Lower leg skin (tissue), 4 donors: Measurements from ENCODE around the gene ANKS1A. TPM values are rescaled to one million over a fixed set of nuclear protein-coding genes. Genes with fewer than 3 reads are reported as not detected.

Source experiments
- DNase-seq, 2 donors: peaks; one replicate each; pipeline ENCODE4 v3.0.0-alpha.2; 2019; ENCODE audit warnings: low spot score in 2 of 2
- H3K4me3 ChIP-seq: fragments of 200-600 bp; sonication (generic); 2 replicates; pipeline ENCODE4 v1.5.1; 2017; ENCODE audit warnings: mild to moderate bottlenecking, low read depth; ENCODE audit not compliant: poor library complexity, severe bottlenecking
- POLR2A ChIP-seq, 2 donors: fragments of 450-650 bp; IDR thresholded peaks; one replicate each; pipeline ENCODE4 v1.6.1; 2016 to 2017; ENCODE audit warnings: antibody characterized with exemption in 2 of 2, mild to moderate bottlenecking in 1 of 2, moderate library complexity in 1 of 2
- WGBS, 2 donors: methylation state at CpG; one replicate each; pipeline ENCODE4 v1.1.5; 2018; 5-methylcytosine and 5-hydroxymethylcytosine counted together
- intact Hi-C: fragments of 100-400 bp; cut with DNase I; formaldehyde crosslinking; loops from one replicate; pipeline ENCODE4 v1.15.0; 2023; ENCODE audit warnings: low total_unique reads
- total RNA-seq, 4 donors: library from RNA; depleted of rRNA; stranded (reverse); fragments of >200 nt; gene quantifications; one replicate each; pipeline ENCODE4 v1.1.0, GENCODE V29; 2016
- TF ChIP-seq, protein P1 (sequence below), 3 donors: fragments of 450-650 bp; IDR thresholded peaks; one replicate each; pipeline ENCODE4 v1.5.1; 2016; ENCODE audit warnings: antibody characterized with exemption in 3 of 3, mild to moderate bottlenecking in 3 of 3, moderate library complexity in 2 of 3

The ANKS1A gene
- total RNA-seq, 4 donors from 2014 or later: 22.9 to 27.8 (median 25.3) TPM

DNA sequence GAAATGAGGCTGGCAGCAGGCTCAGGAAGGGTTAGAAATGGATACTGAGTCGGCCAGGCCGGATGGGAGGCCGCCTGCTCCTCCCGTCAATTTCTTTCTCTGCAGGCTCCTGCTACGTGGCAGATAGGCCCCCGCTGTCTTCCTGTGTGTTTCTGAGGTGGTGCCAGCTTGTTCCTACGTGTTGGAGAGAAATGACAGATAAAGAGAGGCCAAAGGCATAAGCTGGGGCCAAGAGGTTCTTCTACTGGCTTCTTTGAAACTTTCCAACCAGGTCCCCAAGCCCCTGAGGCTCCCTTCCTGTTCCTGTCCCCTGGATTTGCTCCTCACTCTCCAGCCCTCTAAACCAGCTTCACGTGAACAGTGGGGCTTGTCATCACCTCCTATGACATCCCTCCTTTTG, 175.2 kb downstream of the ANKS1A start:
- no peak overlapping the region for H3K4me3 ChIP-seq
- TF ChIP-seq POLR2A (IDR thresholded peaks at IDR 0.05): no peak
- TF ChIP-seq, protein P1, sequence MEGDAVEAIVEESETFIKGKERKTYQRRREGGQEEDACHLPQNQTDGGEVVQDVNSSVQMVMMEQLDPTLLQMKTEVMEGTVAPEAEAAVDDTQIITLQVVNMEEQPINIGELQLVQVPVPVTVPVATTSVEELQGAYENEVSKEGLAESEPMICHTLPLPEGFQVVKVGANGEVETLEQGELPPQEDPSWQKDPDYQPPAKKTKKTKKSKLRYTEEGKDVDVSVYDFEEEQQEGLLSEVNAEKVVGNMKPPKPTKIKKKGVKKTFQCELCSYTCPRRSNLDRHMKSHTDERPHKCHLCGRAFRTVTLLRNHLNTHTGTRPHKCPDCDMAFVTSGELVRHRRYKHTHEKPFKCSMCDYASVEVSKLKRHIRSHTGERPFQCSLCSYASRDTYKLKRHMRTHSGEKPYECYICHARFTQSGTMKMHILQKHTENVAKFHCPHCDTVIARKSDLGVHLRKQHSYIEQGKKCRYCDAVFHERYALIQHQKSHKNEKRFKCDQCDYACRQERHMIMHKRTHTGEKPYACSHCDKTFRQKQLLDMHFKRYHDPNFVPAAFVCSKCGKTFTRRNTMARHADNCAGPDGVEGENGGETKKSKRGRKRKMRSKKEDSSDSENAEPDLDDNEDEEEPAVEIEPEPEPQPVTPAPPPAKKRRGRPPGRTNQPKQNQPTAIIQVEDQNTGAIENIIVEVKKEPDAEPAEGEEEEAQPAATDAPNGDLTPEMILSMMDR (IDR thresholded peaks at IDR 0.05): no peak
- no peak for DNase-seq
- intact Hi-C loops: no loop called here
- 71 to 81% methylated on average over 8 of the region's 8 CpGs for WGBS, 2 donors

DNA sequence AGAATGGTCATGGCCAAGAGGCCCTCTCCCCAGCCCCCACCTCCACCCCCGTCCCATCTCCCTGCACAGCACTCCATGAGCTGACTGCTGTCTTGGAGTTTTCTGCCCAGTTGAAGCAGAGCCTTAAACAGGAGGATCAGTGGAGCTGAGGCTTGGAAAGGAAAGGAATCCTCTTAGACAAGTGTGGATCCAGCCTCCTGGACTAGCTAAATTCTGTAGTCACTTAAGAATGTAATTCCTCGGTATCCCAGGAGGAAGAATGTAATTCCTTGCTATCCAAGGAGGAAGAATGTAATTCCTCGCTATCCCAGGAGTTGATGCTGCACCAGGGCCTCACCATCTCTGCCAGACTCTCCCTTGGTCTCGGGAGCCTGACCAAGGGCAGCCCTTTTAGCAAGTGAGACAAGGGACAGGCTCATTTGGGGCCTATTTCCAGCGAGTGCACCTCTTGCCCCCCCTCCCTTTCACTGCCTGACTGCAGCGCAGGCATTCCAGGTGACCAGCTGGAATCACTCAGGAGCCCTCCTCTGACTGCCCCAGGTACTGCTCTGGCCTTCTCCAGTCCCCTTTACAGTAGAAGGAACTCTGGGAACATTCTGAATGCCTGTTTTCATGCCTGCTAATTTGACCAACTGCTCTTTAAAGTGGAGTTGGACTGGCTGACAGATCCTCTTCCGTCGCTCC, 175.8 kb downstream of the ANKS1A start:
- TF ChIP-seq, protein P1 (IDR thresholded peaks at IDR 0.05): no peak
- TF ChIP-seq POLR2A (IDR thresholded peaks at IDR 0.05): no peak
- intact Hi-C loops: no loop called here
- no peak overlapping the region for H3K4me3 ChIP-seq
- WGBS, 2 donors: 81 to 86% methylated on average over 8 of the region's 8 CpGs
- no peak for DNase-seq

DNA sequence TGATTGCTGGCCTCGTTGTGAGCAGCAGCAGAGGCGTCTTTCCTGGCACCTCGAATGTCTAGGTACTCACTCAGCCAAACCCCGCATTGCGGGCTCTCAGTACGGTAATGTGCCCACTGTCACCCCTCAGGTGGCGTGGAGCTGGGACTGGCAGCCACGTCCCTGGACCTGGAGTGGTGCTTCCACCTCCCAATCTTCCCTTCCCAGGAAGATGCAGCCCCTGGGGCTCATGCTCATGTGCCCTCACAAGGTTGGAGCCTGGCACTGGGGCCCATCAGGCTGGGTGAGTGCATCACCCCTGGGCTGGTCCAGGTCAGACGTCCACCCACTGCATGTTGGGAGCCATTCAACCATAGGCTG, 176.4 kb downstream of the ANKS1A start:
- DNase-seq: no peak
- TF ChIP-seq, protein P1 (IDR thresholded peaks at IDR 0.05): no peak
- TF ChIP-seq POLR2A (IDR thresholded peaks at IDR 0.05): no peak
- intact Hi-C loops: no loop called here
- no peak overlapping the region for H3K4me3 ChIP-seq
- WGBS, 2 donors: 92 to 93% methylated on average over 9 of the region's 9 CpGs

DNA sequence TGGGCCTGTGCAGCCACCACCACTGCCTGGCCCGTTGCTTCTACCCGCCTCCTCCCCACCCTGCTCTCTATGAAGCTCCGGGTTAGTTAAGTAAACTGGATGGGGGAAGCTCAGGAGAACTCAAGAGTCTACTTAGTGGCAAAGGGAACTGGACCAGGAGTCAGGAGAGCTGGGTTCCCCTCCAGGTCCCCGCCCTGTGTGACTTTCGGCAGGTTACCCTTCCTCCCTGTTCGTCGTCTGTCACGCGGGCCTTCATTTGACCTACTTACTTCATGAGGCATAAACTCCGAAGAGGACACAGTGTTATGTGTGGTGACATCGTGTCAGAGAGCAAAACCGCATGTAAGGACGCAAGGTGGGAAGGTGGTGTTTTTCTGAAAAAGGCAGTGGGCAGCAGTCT, 176.8 kb downstream of the ANKS1A start:
- no peak overlapping the region for H3K4me3 ChIP-seq
- TF ChIP-seq POLR2A (IDR thresholded peaks at IDR 0.05): no peak
- TF ChIP-seq, protein P1 (IDR thresholded peaks at IDR 0.05): no peak
- WGBS, 2 donors: 80 to 88% methylated on average over 13 of the region's 13 CpGs
- DNase-seq: no peak
- intact Hi-C loops: no loop called here

DNA sequence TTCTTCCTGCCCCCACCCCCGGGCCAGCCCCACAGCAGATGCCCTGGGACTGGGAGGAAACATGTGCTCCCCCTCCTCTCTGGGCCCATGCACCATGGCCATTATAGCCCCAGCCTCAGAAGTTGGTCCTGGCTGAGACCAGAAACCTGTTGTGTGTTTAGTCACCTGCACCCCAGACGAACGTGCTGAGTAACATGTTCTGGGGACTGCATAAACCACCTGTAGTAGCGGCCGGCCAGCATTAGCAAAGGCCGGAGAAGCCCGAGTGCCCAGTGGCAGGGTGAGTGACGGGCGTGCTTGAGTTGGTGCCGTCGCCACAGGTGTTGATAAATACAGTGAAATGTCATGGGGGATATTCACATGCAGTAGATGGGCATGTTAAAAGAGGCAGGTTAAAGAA, 178.2 kb downstream of the ANKS1A start:
- intact Hi-C loops: no loop called here
- DNase-seq: no peak
- TF ChIP-seq POLR2A (IDR thresholded peaks at IDR 0.05): no peak
- TF ChIP-seq, protein P1 (IDR thresholded peaks at IDR 0.05): no peak
- no peak overlapping the region for H3K4me3 ChIP-seq
- 94 to 98% methylated on average over 11 of the region's 11 CpGs for WGBS, 2 donors

DNA sequence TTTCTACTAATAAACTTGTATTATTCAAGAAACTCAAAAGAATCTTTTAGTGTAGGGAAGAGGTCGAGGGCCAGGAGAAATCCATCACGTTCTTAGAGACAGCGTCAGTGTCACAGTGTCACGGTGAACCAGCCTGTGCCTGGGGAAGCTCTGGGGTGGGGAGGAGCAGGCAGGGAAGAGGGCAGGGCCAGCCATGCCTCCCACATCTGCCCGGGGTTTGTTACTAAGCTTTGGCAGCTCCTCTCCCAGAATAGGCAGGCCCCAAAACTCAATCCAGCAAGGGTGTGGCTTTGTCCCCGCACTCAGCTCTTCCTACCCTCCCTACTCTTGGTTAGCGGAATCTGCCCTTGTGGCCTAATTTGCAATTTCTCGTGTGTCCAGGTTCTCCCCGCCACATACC, 179.2 kb downstream of the ANKS1A start:
- WGBS, 2 donors: 36 to 45% methylated on average over 9 of the region's 9 CpGs

More for the DNA sequence above, 179.2 kb downstream of the ANKS1A start:
- no peak for DNase-seq
- intact Hi-C loops: no loop called here
- TF ChIP-seq POLR2A (IDR thresholded peaks at IDR 0.05): no peak
- TF ChIP-seq, protein P1 (IDR thresholded peaks at IDR 0.05): no peak
- H3K4me3 ChIP-seq: no peak overlapping the region
